Measurements from ENCODE around the gene HHATL. TPM values are rescaled to one million over a fixed set of nuclear protein-coding genes. Genes with fewer than 3 reads are reported as not detected.

The HHATL gene
- total and polyA plus RNA-seq, 10 of the 15 experiments (the other 5 are each of a cell fraction or from before 2014, with no cell fraction given) = not detected

GRCh38 chr3:42655980-42656679, 46.5 kb downstream of the HHATL start (continued):
- no peak for TF ChIP-seq RELB (IDR thresholded peaks at IDR 0.05; ENCODE audit: low read depth)
- no peak for TF ChIP-seq SUZ12 (IDR thresholded peaks at IDR 0.05; ENCODE audit: unreplicated experiment)
- no peak for TF ChIP-seq LARP7 (IDR thresholded peaks at IDR 0.05)
- TF ChIP-seq SMARCA5 (IDR thresholded peaks at IDR 0.05) = no peak
- TF ChIP-seq, protein P1, sequence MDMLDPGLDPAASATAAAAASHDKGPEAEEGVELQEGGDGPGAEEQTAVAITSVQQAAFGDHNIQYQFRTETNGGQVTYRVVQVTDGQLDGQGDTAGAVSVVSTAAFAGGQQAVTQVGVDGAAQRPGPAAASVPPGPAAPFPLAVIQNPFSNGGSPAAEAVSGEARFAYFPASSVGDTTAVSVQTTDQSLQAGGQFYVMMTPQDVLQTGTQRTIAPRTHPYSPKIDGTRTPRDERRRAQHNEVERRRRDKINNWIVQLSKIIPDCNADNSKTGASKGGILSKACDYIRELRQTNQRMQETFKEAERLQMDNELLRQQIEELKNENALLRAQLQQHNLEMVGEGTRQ (IDR thresholded peaks at IDR 0.05; ENCODE audit: borderline replicate concordance, low read depth, low read length) = no peak
- no peak for TF ChIP-seq SIN3A (IDR thresholded peaks at IDR 0.05; ENCODE audit: low read depth, low read length)
- TF ChIP-seq, protein P2, sequence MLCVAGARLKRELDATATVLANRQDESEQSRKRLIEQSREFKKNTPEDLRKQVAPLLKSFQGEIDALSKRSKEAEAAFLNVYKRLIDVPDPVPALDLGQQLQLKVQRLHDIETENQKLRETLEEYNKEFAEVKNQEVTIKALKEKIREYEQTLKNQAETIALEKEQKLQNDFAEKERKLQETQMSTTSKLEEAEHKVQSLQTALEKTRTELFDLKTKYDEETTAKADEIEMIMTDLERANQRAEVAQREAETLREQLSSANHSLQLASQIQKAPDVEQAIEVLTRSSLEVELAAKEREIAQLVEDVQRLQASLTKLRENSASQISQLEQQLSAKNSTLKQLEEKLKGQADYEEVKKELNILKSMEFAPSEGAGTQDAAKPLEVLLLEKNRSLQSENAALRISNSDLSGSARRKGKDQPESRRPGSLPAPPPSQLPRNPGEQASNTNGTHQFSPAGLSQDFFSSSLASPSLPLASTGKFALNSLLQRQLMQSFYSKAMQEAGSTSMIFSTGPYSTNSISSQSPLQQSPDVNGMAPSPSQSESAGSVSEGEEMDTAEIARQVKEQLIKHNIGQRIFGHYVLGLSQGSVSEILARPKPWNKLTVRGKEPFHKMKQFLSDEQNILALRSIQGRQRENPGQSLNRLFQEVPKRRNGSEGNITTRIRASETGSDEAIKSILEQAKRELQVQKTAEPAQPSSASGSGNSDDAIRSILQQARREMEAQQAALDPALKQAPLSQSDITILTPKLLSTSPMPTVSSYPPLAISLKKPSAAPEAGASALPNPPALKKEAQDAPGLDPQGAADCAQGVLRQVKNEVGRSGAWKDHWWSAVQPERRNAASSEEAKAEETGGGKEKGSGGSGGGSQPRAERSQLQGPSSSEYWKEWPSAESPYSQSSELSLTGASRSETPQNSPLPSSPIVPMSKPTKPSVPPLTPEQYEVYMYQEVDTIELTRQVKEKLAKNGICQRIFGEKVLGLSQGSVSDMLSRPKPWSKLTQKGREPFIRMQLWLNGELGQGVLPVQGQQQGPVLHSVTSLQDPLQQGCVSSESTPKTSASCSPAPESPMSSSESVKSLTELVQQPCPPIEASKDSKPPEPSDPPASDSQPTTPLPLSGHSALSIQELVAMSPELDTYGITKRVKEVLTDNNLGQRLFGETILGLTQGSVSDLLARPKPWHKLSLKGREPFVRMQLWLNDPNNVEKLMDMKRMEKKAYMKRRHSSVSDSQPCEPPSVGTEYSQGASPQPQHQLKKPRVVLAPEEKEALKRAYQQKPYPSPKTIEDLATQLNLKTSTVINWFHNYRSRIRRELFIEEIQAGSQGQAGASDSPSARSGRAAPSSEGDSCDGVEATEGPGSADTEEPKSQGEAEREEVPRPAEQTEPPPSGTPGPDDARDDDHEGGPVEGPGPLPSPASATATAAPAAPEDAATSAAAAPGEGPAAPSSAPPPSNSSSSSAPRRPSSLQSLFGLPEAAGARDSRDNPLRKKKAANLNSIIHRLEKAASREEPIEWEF (IDR thresholded peaks at IDR 0.05; ENCODE audit: insufficient replicate concordance, low read depth, low read length) = no peak
- TF ChIP-seq STAT3 (IDR thresholded peaks at IDR 0.05; ENCODE audit: low read depth, low read length) = no peak
- TF ChIP-seq RB1 (IDR thresholded peaks at IDR 0.05; ENCODE audit: borderline replicate concordance) = no peak
- no peak for TF ChIP-seq POU2F2 (IDR thresholded peaks at IDR 0.05; ENCODE audit: borderline replicate concordance, low read depth, low read length)
- TF ChIP-seq ZSCAN29 (IDR thresholded peaks at IDR 0.05) = no peak
- TF ChIP-seq MXI1 (IDR thresholded peaks at IDR 0.05; ENCODE audit: low read depth, low read length) = no peak
- no peak for TF ChIP-seq BHLHE40 (IDR thresholded peaks at IDR 0.05; ENCODE audit: borderline replicate concordance in 1 of 2, low read depth in 2 of 2, low read length in 1 of 2)
- no peak for TF ChIP-seq IRF4 (IDR thresholded peaks at IDR 0.05; ENCODE audit: low read depth, low read length)
